RPMI8226 (cell line): ENCODE results near the gene SDF4.

ENCODE experiments used
- DNase-seq: peaks from one replicate; pipeline ENCODE4 v3.0.0-alpha.2; 2015

The SDF4 gene

GRCh38 chr1:1226566-1227362 lies 5.0 kb downstream of the SDF4 start:
- no peak for DNase-seq

GRCh38 chr1:1225913-1226312 lies 5.9 kb downstream of the SDF4 start:
- DNase-seq = no peak

GRCh38 chr1:1225238-1225845 lies 6.5 kb downstream of the SDF4 start:
- DNase-seq = no peak

DNA sequence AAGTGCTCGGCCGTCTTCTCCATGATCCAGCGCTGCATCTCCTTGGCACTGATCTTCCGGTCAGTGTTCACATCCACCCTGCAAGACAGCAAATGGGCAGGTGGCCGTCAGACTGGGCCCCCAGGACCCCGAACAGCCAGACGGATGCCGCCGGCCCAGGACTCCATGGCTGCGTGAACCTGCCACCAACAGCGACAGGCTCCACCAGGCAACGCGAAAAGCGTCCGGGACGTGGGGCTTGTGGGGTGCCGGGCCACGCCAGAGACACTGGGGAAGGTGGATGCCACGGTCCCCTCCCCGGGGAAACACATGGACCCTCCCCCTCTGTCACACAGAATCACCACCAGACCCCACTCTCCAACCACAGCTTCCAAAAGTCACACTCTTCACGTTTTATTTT lies 7.9 kb downstream of the SDF4 start:
- no peak for DNase-seq

GRCh38 chr1:1223321-1223720 lies 8.5 kb downstream of the SDF4 start:
- DNase-seq = no peak

DNA sequence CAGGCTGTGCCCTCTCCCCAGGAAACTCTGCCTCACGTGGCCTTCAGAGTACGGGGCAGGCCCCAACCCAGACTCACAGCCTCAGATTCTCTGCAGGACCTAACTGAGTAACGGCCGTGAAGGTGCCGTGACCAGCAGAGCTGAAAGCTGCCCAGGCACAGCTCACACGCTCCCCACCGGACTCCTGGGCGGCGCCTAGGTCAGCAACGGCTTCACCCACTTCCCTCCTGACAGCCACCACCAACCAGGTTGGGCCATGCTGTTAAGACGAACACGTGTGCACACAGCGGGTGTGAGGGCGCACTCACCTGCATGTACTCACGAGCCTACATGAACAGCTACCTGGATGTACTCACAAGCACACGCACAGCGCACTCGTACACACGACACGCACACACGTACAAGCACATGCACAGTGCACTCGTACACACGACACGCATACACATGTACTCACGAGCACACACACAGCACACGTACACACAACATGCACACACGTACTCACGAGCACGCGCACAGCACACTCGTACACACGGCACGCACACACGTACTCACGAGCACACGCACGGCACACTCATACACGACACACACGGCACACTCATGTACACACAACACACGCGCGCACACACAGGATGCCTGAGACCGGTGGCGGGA lies 9.1 kb downstream of the SDF4 start:
- no peak for DNase-seq

GRCh38 chr1:1221887-1222574 lies 9.8 kb downstream of the SDF4 start:
- DNase-seq = no peak

DNA sequence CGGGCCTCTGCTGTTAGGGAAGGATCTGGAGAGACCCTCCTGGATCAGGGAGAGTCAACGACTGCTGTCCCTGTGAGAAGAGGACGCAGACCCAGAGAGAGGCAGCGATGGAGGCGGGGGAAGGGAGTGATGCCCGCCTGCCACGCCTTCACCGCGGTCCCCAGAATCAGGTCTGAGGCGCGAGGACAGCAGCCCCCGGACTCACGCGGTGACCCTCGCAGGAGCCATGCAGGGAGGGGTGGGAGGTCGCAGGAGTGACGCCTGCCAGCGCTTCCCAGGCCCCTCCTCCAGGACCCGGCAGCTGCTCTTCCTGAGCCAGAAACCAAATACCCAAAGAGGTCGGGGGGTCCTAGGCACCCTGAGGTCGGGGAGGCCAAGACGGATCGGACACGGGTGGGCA lies 11.6 kb downstream of the SDF4 start:
- DNase-seq = no peak

DNA sequence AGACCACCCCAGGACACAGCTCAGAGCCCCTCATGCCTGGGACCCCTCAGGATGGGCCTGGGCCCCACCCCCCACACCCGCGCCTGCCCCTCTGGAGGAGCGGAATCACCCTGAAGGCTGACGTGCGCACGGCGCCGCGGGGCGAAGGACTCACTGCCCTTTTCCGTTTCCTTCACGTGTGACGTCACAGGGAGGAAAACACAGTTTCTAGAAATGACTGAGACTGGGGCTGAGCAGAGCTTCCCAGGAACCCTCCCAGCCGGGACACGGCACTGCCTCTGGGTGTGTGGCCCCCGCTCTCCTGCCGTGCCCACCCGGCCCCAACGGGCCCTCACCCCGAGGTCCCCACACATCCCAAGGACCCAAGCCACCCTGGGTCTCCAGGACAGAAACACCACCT lies 12.5 kb downstream of the SDF4 start:
- DNase-seq = no peak

DNA sequence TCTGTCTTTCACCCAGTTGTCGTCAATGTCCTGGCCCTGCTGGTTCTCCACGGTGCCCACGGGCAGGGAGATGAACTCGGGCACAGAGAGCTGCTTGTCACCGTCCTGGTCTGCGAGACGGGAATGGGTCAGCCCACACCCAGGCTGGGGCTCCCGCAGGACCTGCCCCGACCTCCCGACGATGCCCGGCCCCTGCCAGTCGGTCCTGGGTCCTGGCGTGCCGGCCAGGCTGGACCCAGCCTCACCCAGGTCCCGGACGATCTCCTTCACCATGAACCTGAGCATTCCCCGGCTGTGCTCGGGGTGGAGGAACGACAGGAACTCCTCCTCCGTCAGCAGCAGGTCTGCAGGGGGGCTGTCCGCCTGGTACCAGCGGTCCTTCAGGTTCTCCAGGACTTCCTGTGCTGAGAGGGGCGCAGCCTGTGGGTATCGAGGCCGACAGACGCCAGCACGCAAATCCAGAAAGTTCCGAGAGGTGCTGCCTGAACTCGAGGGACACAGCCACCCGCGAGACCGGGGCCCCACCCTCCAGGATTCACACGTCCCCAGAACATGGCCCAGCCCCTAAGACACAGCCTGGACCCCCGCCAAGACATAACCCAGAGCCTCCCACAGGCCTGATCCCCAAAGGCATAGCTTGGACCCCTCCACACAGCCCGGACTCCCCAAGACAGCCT lies 13.1 kb downstream of the SDF4 start:
- DNase-seq = no peak

- no peak for DNase-seq
Observed at GRCh38 chr1:1217621-1218523, 13.9 kb downstream of the SDF4 start.

DNA sequence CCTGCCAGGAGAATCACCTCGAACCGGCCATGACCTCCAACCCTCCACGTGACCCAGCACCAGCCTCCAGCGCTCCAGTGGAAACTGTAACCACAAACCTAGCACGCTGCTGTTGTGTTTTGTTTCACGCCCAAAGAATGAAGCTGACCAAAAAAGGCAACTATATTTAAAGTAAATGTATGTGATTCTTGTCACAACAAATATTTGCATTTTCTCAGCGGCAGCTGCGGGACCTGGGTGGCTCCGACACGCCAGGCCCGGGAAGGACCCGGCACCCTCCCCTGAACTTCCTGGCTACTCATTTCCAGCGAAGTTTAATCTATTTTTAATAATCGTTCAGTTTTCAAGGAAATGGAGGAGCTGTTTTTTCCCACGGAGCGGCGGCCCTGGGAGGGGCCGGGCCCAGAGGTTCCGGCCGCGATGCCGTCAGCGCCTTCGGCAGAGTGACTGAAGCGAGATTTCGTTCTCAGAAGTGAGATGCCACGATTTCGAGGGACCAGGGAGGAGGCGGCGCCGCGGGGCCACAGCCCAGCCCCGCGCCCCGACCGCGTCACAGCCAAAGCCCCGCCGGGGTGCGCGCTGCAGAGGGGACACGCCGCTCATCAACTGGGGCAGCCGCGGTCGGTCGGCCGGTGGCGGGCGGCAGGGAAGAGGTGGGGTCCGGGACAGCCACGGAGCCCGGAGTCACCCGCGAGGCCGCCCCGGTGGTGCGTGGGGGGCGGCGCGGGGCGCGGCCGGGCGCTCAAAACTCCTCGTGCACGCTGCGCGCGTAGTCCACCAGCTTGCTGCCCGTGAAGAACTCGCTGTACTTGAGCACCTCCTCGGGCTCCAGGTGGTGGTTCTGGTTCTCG lies 14.8 kb downstream of the SDF4 start:
- no peak for DNase-seq

GRCh38 chr1:1215881-1216605 lies 15.8 kb downstream of the SDF4 start:
- DNase-seq = no peak

- no peak for DNase-seq
Observed at GRCh38 chr1:1215080-1215676, 16.6 kb downstream of the SDF4 start.

DNA sequence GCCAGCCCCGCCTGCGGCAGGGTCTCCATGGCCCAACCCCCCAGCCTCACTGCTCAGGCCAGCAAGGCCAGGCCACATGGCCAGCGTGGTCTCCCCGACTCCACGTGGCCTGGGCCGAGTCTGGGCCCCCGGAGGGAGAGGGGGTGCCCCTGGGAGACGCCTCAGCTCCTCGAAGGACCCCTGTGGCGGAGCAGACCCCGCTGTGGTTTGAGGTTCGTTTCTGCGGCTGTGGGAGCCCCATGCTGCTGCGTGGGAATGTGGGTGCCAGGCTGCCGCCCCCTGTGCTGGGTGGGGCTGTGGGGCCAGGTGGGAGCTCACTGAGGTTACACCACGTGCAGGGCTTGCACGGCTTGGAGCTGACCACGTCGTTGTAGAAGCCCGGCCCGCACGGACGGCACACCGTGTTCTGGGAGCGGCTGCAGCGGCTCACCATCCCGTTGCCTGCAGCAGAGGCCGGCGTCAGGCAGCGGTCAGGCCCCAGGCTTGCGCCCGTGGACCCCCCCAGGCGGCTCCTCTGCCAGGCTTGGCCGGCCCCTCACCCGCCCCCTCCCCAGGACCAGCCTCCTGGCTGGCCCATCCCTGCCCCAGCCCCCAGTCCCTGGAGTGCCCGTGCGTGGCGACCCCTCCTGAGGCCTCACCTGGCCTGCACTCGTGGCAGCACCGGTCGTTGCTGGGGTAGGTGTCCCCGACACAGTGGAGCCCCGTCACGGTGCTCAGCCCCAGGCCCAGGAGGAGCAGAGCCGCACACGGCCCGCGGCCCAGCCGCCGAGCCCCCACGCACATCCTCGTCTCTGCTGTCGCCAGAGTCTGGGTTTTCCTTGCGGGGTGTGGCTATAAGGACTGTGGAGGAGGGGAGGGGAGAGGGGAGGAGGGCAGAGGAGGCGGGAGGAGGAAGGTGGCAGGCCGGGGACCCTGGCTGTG lies 18.2 kb downstream of the SDF4 start, which contains the start of gene TNFRSF4:
Gene TNFRSF4, minus strand, starts transcription at position 809 of the 921 bp plus-strand sequence. Its CDS starts 26 bp downstream, at position 783.
- DNase-seq = no peak

DNA sequence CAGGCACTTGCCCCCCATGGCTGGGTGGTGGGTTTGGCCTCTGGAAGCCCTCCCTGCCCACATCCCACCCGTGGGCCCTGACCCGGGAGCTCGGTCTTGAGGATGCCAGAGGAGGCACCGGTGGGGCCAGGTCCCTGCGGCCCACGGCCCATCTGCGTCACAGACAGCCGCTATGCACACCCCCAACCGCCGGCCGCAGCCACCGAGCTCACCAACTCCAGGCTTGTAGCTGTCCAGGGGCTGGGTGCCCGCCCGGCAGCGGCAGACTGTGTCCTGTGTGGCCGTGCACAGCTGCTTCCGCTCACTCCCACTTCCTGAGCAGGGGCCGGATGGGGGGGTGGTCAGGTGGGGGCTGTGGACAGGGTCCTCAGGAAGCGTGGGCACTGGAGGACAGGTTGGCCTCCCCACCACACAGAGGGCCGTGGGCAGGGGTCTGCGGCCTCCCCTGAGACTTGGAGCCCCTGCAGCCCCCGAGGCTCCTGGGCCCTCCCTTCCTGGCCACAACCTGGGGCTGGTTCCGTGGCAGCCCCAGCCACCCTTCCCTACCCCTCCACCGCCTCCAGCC lies 18.9 kb downstream of the SDF4 start:
- no peak for DNase-seq

GRCh38 chr1:1211541-1212441 lies 20.0 kb downstream of the SDF4 start:
- DNase-seq = no peak
